ENCODE measurements around the gene TPCN2.

Gene TPCN2

DNA sequence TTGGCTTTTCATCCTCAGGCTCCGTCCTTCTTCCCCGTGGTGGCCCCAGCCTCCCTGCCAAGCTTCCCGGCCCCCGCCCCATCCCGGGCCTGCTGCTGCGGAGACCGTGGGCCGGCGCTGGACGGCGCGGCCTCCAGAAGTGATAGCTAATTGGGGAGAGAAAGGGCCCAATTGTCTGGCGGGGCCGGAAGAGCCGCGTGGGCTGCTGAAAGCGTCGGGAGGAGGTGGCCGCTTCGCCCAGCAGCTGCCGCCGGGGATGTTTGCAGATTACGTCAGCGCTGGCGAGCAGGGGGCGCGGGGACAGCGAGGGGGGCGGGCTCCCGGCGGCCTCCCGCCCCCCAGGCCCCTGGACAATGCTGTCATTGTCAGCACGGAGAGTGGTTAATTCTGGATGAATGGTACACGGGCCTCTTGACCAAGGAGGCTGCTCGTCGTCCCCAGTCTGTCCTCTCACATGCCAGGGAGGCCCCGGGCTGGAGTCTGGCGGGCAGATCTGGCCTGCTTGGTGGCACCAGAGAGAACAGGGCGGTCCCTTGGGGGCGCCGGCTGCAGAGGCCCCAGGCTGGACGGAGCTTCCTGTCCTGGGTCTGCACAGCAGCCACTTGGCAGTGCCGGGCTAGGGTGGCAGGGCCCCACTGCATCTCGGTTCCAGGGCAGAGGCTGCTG lies 108.6 kb downstream of the TPCN2 start:
- no peak overlapping the region for H3K4me3 ChIP-seq (ENCODE audit: low read length)
- TF ChIP-seq CTCF (conservative IDR thresholded peaks at IDR 0.05; ENCODE audit: low read length) = no peak
- DNase-seq (ENCODE audit: low read depth) = peak; percentile 50

- no peak for TF ChIP-seq CTCF (conservative IDR thresholded peaks at IDR 0.05; ENCODE audit: low read length)
- H3K4me3 ChIP-seq (ENCODE audit: low read length) = no peak overlapping the region
- DNase-seq (ENCODE audit: low read depth) = no peak
Measured at GRCh38 chr11:69157822-69158231, 109.1 kb downstream of the TPCN2 start.

GRCh38 chr11:69158301-69159149 lies 109.8 kb downstream of the TPCN2 start:
- no peak for DNase-seq (ENCODE audit: low read depth)
- no peak for TF ChIP-seq CTCF (conservative IDR thresholded peaks at IDR 0.05; ENCODE audit: low read length)
- no peak overlapping the region for H3K4me3 ChIP-seq (ENCODE audit: low read length)

DNA sequence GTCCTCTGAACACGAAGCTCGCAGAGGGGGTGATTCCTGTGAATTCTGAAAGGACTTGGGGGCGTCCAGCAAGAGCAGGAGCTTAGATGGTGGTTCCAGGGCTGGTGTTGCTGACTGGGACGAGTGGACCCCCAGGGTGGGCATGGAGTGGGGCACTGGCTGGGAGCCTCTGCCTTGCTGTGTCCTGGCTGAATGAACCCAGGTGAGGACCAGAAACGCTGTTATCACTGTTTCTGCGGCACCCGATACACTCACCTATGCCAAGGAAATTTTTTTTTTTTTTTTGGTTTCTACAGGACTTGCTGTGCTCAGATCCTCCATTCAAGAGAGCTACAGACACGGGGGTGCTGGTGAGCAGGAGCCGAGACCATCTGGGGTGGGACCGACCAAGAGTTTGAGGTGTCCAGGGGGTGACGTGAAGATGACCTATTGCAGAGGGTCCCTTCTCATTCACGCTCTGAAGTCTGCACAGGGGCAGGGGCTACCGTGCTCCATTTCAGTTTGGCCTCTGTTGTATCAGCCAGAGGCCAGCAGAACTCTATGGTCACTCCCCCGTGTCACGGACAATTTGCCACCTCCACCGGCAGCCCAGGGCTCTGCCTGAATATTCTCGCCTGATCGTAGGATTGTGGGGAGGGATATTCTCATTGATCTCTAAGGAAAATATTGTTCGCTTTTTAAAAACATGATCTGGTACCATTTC lies 110.6 kb downstream of the TPCN2 start:
- no peak for TF ChIP-seq CTCF (conservative IDR thresholded peaks at IDR 0.05; ENCODE audit: low read length)
- DNase-seq (ENCODE audit: low read depth) = no peak
- no peak overlapping the region for H3K4me3 ChIP-seq (ENCODE audit: low read length)

- no peak for DNase-seq (ENCODE audit: low read depth)
- no peak overlapping the region for H3K4me3 ChIP-seq (ENCODE audit: low read length)
Measured at GRCh38 chr11:69160296-69161116, 111.8 kb downstream of the TPCN2 start.

GRCh38 chr11:69161117-69161407 lies 112.3 kb downstream of the TPCN2 start:
- no peak for DNase-seq (ENCODE audit: low read depth)
- H3K4me3 ChIP-seq (ENCODE audit: low read length) = no peak overlapping the region
- no peak for TF ChIP-seq CTCF (conservative IDR thresholded peaks at IDR 0.05; ENCODE audit: low read length)

More at GRCh38 chr11:69160296-69161116, 111.8 kb downstream of the TPCN2 start:
- no peak for TF ChIP-seq CTCF (conservative IDR thresholded peaks at IDR 0.05; ENCODE audit: low read length)
